H9 (cell line): ENCODE results near the gene LMTK2. TPM values are rescaled to one million over a fixed set of nuclear protein-coding genes. Genes with fewer than 3 reads are reported as not detected.

Experiments used
- DNase-seq: peaks from one replicate; pipeline ENCODE4 v3.0.0-alpha.2; 2017
- H2AFZ ChIP-seq: one replicate; pipeline ENCODE4 v1.6.1; 2013; ENCODE audit warnings: mild to moderate bottlenecking, low read length, control low read depth, moderate library complexity
- H2AK5ac ChIP-seq: 2 replicates; pipeline ENCODE4 v1.6.1; 2013; ENCODE audit warnings: low read length, control low read depth, mixed read lengths; ENCODE audit not compliant: insufficient read length
- H2BK120ac ChIP-seq: one replicate; pipeline ENCODE4 v1.6.1; 2013; ENCODE audit warnings: low read depth, mild to moderate bottlenecking, low read length, control low read depth, inconsistent platforms; ENCODE audit not compliant: poor library complexity, severe bottlenecking
- H2BK12ac ChIP-seq: 2 replicates; pipeline ENCODE4 v1.6.1; 2013; ENCODE audit warnings: low read length, control low read depth, mixed read lengths, low read depth; ENCODE audit not compliant: insufficient read length
- H2BK15ac ChIP-seq: 2 replicates; pipeline ENCODE4 v1.6.1; 2013; ENCODE audit warnings: low read depth, low read length, control low read depth
- H2BK20ac ChIP-seq: one replicate; pipeline ENCODE4 v1.6.1; 2013; ENCODE audit warnings: low read depth, mild to moderate bottlenecking, low read length, control low read depth, inconsistent platforms; ENCODE audit not compliant: poor library complexity, severe bottlenecking
- H2BK5ac ChIP-seq: 2 replicates; pipeline ENCODE4 v1.6.1; 2013; ENCODE audit warnings: low read length, control low read depth, mixed read lengths; ENCODE audit not compliant: insufficient read length
- H3K14ac ChIP-seq: 2 replicates; pipeline ENCODE4 v1.6.1; 2013; ENCODE audit warnings: low read length, control low read depth; ENCODE audit not compliant: insufficient read depth
- H3K18ac ChIP-seq: 2 replicates; pipeline ENCODE4 v1.6.1; 2013; ENCODE audit warnings: low read depth, mild to moderate bottlenecking, mixed read lengths, low read length, control low read depth; ENCODE audit not compliant: insufficient read length
- H3K23ac ChIP-seq: 2 replicates; pipeline ENCODE4 v1.6.1; 2013; ENCODE audit warnings: low read length, control low read depth, mixed read lengths, low read depth; ENCODE audit not compliant: insufficient read length
- H3K23me2 ChIP-seq: 2 replicates; pipeline ENCODE4 v1.6.1; 2013; ENCODE audit warnings: low read depth, mild to moderate bottlenecking, mixed read lengths, low read length, control low read depth; ENCODE audit not compliant: insufficient read length, poor library complexity, severe bottlenecking
- H3K27ac ChIP-seq: 2 replicates; pipeline ENCODE4 v1.5.1; 2013; ENCODE audit warnings: low read length, control low read depth, mixed read lengths, low read depth; ENCODE audit not compliant: insufficient read length
- H3K27me3 ChIP-seq: 2 replicates; pipeline ENCODE4 v1.6.1; 2013; ENCODE audit warnings: low read length, control low read depth, inconsistent platforms; ENCODE audit not compliant: insufficient read depth
- H3K4ac ChIP-seq: 2 replicates; pipeline ENCODE4 v1.6.1; 2013; ENCODE audit warnings: low read depth, mild to moderate bottlenecking, control low read depth, inconsistent platforms, low read length, moderate library complexity
- H3K4me1 ChIP-seq: 2 replicates; pipeline ENCODE4 v1.6.1; 2013; ENCODE audit warnings: low read length, control low read depth, inconsistent platforms; ENCODE audit not compliant: insufficient read depth
- H3K4me2 ChIP-seq: 2 replicates; pipeline ENCODE4 v1.6.1; 2013; ENCODE audit warnings: low read length, control low read depth, mixed read lengths; ENCODE audit not compliant: insufficient read length, insufficient read depth
- H3K56ac ChIP-seq: 2 replicates; pipeline ENCODE4 v1.6.1; 2013; ENCODE audit warnings: low read depth, mild to moderate bottlenecking, mixed read lengths, low read length, control low read depth; ENCODE audit not compliant: insufficient read length
- H3K79me1 ChIP-seq: 2 replicates; pipeline ENCODE4 v1.6.1; 2013; ENCODE audit warnings: low read depth, mild to moderate bottlenecking, moderate library complexity, low read length, control low read depth, inconsistent platforms; ENCODE audit not compliant: insufficient read depth, poor library complexity, severe bottlenecking
- H3K79me2 ChIP-seq: 2 replicates; pipeline ENCODE4 v1.6.1; 2013; ENCODE audit warnings: low read length, control low read depth, inconsistent platforms; ENCODE audit not compliant: insufficient read depth
- H3K9ac ChIP-seq: 2 replicates; pipeline ENCODE4 v1.6.1; 2013; ENCODE audit warnings: low read length, control low read depth, mixed read lengths; ENCODE audit not compliant: insufficient read length; ENCODE audit errors: extremely low read depth
- H3K9me3 ChIP-seq: one replicate; pipeline ENCODE4 v1.6.1; 2013; ENCODE audit warnings: low read depth, low read length, inconsistent platforms; ENCODE audit not compliant: control insufficient read depth
- H3T11ph ChIP-seq: one replicate; pipeline ENCODE4 v1.6.1; 2013; ENCODE audit warnings: mild to moderate bottlenecking, low read length, control low read depth, inconsistent platforms
- H4K20me1 ChIP-seq: one replicate; pipeline ENCODE4 v1.6.1; 2013; ENCODE audit not compliant: control insufficient read depth, insufficient read length, insufficient read depth
- H4K5ac ChIP-seq: 2 replicates; pipeline ENCODE4 v1.6.1; 2013; ENCODE audit warnings: low read depth, mild to moderate bottlenecking, mixed read lengths, low read length, control low read depth; ENCODE audit not compliant: insufficient read length
- H4K8ac ChIP-seq: replicated peaks from 2 replicates; pipeline ENCODE4 v1.6.1; 2013; ENCODE audit warnings: low read length, control low read depth, mixed read lengths, low read depth; ENCODE audit not compliant: insufficient read length
- H4K91ac ChIP-seq: 2 replicates; pipeline ENCODE4 v1.6.1; 2013; ENCODE audit warnings: low read depth, mild to moderate bottlenecking, moderate library complexity, mixed read lengths, low read length, control low read depth; ENCODE audit not compliant: insufficient read length
- H3K27ac Mint-ChIP-seq, 3 experiments: 2 replicates in 2 of 3; 3 replicates in 1 of 3; pipeline ENCODE4 v1.8.0; 2020 to 2021; ENCODE audit warnings: mixed read lengths in 3 of 3, mild to moderate bottlenecking in 1 of 3, moderate library complexity in 1 of 3
- H3K27me3 Mint-ChIP-seq: 2 replicates; pipeline ENCODE4 v1.8.0; 2021; ENCODE audit warnings: low read depth, mild to moderate bottlenecking, moderate library complexity, mixed read lengths
- H3K36me3 Mint-ChIP-seq, 3 experiments: 2 replicates in 2 of 3; 3 replicates in 1 of 3; pipeline ENCODE4 v1.8.0; 2020 to 2021; ENCODE audit warnings: low read depth in 3 of 3, mixed read lengths in 3 of 3; ENCODE audit not compliant: insufficient read depth in 1 of 3
- H3K4me1 Mint-ChIP-seq, 2 experiments: 2 replicates each; pipeline ENCODE4 v1.8.0; 2020; ENCODE audit warnings: mixed read lengths in 2 of 2
- H3K4me3 Mint-ChIP-seq, 2 experiments: 2 replicates in 1 of 2; 3 replicates in 1 of 2; pipeline ENCODE4 v1.8.0; 2020 to 2021; ENCODE audit warnings: mild to moderate bottlenecking in 2 of 2, mixed read lengths in 2 of 2, moderate library complexity in 1 of 2
- H3K9me3 Mint-ChIP-seq, 2 experiments: 2 replicates in 1 of 2; 3 replicates in 1 of 2; pipeline ENCODE4 v1.8.0; 2020; ENCODE audit warnings: mild to moderate bottlenecking in 2 of 2, mixed read lengths in 2 of 2, moderate library complexity in 1 of 2
- WGBS: extraction: QIAGEN DNeasy Blood & Tissue Kit; methylation state at CpG from one replicate; pipeline ENCODE4 v1.1.7; 2013; ENCODE audit warnings: missing lambda C conversion rate, low lambda C conversion rate, mixed read lengths; ENCODE audit not compliant: insufficient read length; ENCODE audit errors: extremely low coverage; 5-methylcytosine and 5-hydroxymethylcytosine counted together
- total RNA-seq: library from RNA; stranded (reverse); gene quantifications from 2 replicates; pipeline ENCODE4 v1.2.1, GENCODE V29; 2021
- TF ChIP-seq, protein P1 (sequence below): fragments of 200-600 bp; sonication (generic); conservative IDR thresholded peaks from 3 replicates; pipeline ENCODE4 v1.8.0; 2021; ENCODE audit warnings: antibody characterized with exemption, mild to moderate bottlenecking

The LMTK2 gene
- total RNA-seq, 1 experiment from 2014 or later = 24.9 TPM

GRCh38 chr7:98125759-98126158 is 19.1 kb downstream of the LMTK2 start:
- Mint-ChIP-seq H3K4me1 (peaks cover 10% of the 10 kb centered on the region in 2 experiments; a peak in 3 of 4 replicates), H3K27ac (no peak overlapping the region; a peak in 1 of 7 replicates), H3K4me3 (no peak overlapping the region), H3K36me3 (no peaks in the 10 kb centered on the region; a peak in 4 of 7 replicates), H3K27me3 (no peaks in the 10 kb centered on the region), H3K9me3 (no peaks in the 10 kb centered on the region)
- Histone ChIP-seq H3T11ph (no peak overlapping the region), H3K4me2 (no peak overlapping the region), H3K9me3 (no peaks in the 10 kb centered on the region), H4K20me1 (no peaks in the 10 kb centered on the region), H2BK5ac (no peak overlapping the region), H3K23me2 (no peaks in the 10 kb centered on the region), H3K23ac (no peak overlapping the region), H3K27me3 (no peaks in the 10 kb centered on the region), H4K8ac (no peak overlapping the region), H2AK5ac (no peak overlapping the region), H2BK12ac (no peak overlapping the region), H3K14ac (no peak overlapping the region), H3K18ac (no peak overlapping the region), H2AFZ (no peak overlapping the region), H3K4ac (no peak overlapping the region), H3K27ac (no peak overlapping the region), H3K4me1 (no peaks in the 10 kb centered on the region), H4K91ac (no peak overlapping the region), H3K9ac (no peak overlapping the region), H2BK120ac (no peak overlapping the region), H2BK20ac (no peak overlapping the region), H2BK15ac (no peak overlapping the region), H3K79me2 (peaks cover 2% of the 10 kb centered on the region; the same call in 1 of the 2 replicates), H4K5ac (no peak overlapping the region), H3K56ac (no peak overlapping the region), H3K79me1 (peaks cover 13% of the 10 kb centered on the region)
- DNase-seq = no peak
- TF ChIP-seq, protein P1, sequence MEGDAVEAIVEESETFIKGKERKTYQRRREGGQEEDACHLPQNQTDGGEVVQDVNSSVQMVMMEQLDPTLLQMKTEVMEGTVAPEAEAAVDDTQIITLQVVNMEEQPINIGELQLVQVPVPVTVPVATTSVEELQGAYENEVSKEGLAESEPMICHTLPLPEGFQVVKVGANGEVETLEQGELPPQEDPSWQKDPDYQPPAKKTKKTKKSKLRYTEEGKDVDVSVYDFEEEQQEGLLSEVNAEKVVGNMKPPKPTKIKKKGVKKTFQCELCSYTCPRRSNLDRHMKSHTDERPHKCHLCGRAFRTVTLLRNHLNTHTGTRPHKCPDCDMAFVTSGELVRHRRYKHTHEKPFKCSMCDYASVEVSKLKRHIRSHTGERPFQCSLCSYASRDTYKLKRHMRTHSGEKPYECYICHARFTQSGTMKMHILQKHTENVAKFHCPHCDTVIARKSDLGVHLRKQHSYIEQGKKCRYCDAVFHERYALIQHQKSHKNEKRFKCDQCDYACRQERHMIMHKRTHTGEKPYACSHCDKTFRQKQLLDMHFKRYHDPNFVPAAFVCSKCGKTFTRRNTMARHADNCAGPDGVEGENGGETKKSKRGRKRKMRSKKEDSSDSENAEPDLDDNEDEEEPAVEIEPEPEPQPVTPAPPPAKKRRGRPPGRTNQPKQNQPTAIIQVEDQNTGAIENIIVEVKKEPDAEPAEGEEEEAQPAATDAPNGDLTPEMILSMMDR = no peak
- no CpG with 5 or more reads among the region's 6 CpGs for WGBS
